ENCODE measurements around the gene NCK2. TPM values are rescaled to one million over a fixed set of nuclear protein-coding genes. Genes with fewer than 3 reads are reported as not detected.
A peak's percentile ranks its signal among the peaks of the same experiment; 100 is the strongest.

Gene NCK2
- total RNA-seq, 4 donors from 2014 or later, result 46.0 to 62.6 (median 55.3) TPM

DNA sequence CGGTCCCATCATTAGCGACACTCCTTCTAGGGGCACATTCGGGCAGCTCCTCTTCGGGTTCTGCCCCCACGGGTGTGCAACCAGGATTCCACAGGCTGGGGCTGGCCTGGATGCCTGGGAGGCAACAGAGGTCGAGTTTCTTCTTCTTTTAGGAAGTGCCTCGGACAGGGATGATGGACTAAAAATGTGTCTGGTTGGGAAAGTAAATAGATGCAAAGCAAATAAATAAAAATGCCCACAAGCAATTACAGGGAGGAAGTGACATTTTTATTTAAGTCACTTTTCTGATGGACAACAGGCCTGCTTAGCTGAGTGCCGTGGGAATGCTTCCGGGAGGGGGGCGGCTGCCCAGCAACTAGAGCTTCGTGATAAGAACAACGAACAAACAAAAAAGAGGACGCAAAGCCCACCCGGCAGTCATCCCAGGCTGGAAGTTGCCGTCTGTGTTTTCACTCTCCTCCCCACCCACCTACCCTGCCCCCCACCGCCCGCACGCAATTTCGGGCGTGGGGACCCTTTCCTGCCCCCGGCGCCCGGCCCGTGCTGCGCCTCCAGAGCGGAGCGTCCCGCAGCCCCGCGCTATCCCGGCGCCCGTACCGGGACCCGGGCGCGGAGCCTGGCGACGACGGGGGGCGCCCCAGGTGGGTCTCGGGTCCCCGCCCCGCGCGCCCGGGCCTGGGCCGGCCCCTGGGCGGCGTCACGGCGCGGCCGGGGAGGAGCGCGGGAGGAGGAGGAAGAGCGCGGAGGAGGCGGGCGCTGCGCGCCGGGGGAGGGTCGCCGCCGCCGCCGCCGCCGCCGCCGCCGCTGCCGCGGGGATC is 412 bp upstream of the NCK2 start:
- no peaks in the 10 kb centered on the region for H3K36me3 ChIP-seq
- intact Hi-C loops (cut with DNase I), result loop anchor here (10.0 kb wide), 3 partner anchors 141 to 201 kb away; no protein-coding TSS in a partner anchor
- no peaks in the 10 kb centered on the region for H3K27me3 ChIP-seq
- no peaks in the 10 kb centered on the region for H3K9me3 ChIP-seq
- DNase-seq, result peak; percentile 64 to 68
- H3K27ac ChIP-seq, result peak overlapping the region; percentile 87 to 95 (median 91)
- 9 to 12% methylated on average over 18 to 22 of the region's 75 CpGs for WGBS, 2 donors
- H3K4me3 ChIP-seq (replicated peaks in 1 of 3), result peak overlapping the region in 2 of 3 donors; percentile 28 to 71
- TF ChIP-seq, protein P1, sequence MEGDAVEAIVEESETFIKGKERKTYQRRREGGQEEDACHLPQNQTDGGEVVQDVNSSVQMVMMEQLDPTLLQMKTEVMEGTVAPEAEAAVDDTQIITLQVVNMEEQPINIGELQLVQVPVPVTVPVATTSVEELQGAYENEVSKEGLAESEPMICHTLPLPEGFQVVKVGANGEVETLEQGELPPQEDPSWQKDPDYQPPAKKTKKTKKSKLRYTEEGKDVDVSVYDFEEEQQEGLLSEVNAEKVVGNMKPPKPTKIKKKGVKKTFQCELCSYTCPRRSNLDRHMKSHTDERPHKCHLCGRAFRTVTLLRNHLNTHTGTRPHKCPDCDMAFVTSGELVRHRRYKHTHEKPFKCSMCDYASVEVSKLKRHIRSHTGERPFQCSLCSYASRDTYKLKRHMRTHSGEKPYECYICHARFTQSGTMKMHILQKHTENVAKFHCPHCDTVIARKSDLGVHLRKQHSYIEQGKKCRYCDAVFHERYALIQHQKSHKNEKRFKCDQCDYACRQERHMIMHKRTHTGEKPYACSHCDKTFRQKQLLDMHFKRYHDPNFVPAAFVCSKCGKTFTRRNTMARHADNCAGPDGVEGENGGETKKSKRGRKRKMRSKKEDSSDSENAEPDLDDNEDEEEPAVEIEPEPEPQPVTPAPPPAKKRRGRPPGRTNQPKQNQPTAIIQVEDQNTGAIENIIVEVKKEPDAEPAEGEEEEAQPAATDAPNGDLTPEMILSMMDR (IDR thresholded peaks at IDR 0.05), result no peak
- TF ChIP-seq POLR2A (IDR thresholded peaks at IDR 0.05), result peak; percentile 28 to 85
- peaks cover 26 to 44% of the 10 kb centered on the region in 2 donors for H3K4me1 ChIP-seq

DNA sequence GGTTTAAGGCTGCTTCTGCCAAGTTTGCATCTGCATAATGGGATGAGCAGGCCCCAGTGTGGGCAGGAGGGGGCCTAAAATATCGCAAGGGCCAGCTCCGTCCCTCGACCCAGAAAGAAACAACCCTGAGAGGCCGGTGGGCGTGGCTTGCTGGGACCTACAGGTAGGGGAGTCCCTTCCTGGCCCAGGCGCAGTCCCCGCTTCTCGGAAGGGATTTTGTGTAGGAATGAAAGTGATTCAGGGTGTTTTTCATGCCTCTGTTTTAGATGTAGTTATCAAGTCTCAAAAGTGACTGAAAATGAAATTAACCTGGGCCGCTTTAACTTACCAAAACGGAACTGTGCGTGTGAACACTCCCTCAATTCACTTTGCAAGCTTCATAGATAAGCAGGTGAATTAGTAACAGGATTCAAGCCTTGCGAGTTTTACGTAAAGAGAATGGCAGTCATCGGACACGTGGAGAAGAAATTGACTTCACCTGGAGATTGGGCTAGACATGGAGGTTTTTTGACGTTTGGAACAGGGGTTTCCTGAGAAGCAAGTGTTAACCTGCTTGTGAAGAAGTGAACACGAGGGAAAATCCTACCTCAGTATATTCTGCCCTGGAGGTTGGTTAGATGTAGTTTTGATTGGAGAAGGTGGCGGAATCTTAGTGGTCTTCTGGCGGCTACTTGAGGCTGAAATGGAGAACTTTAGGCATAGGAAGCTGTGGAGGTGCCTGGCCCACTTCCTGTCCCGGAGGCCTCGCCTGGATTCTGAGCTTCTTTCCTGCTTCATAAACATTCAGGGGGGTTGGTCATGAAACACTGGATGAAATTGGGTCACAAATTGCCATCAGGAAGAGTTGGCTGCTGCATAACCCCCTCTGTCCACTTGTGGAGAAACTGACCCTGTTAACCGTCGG is 1.7 kb downstream of the NCK2 start:
- DNase-seq, result peak; percentile 78
- peak overlapping the region in 2 of 3 donors; percentile 77 to 89 for H3K27ac ChIP-seq

DNA sequence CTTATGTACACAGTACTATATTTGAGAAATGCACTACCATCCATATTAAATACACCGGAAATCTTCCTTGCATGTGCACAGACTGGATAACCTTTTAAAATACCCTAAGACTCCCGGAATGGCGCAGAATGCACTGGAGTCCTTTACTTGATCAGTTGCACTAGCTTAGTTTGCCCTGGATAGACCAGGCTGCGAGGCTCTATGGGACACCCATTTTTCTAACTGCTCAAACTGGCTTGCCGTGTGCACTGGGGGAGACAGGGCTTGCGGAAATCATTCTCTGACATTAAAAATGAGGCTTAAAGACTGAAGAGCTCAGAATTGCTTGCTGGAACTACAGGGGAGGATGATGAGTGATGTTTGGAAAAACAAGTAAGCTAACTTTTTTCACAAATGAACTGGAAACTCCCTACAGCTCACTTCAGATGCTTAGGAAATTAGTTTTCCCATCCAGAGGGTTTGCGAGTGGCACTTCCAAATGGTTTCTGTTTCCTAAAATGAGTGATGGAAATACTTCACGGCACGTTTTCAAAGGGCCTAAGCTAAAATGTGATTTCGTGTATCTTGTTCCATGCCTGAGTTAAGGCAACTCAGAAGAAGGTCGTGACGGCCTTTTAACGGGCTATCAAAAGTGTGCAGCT is 2.7 kb downstream of the NCK2 start:
- TF ChIP-seq, protein P1 (IDR thresholded peaks at IDR 0.05), result no peak
- TF ChIP-seq POLR2A (IDR thresholded peaks at IDR 0.05), result no peak
- 76 to 81% methylated on average over 13 of the region's 13 CpGs for WGBS, 2 donors
- DNase-seq, result no peak
- peak overlapping the region in 1 of 3 donors; percentile 39 for H3K27ac ChIP-seq
- H3K4me3 ChIP-seq (replicated peaks in 1 of 3), result no peak overlapping the region
- H3K4me1 ChIP-seq, result peaks cover 26 to 60% of the 10 kb centered on the region in 2 donors
- no peaks in the 10 kb centered on the region for H3K36me3 ChIP-seq
- no peaks in the 10 kb centered on the region for H3K27me3 ChIP-seq
- no peaks in the 10 kb centered on the region for H3K9me3 ChIP-seq
- intact Hi-C loops (cut with DNase I), result loop anchor here (10.0 kb wide), 3 partner anchors 137 to 197 kb away; no protein-coding TSS in a partner anchor

More for the DNA sequence above, 1.7 kb downstream of the NCK2 start:
- 50 to 53% methylated on average over 23 of the region's 23 CpGs for WGBS, 2 donors
- Histone ChIP-seq H3K36me3 (no peaks in the 10 kb centered on the region), H3K27me3 (no peaks in the 10 kb centered on the region), H3K4me1 (peaks cover 26 to 60% of the 10 kb centered on the region in 2 donors), H3K4me3 (replicated peaks in 1 of 3) (peak overlapping the region in 2 of 3 donors; percentile 72 to 98), H3K9me3 (no peaks in the 10 kb centered on the region)
- intact Hi-C loops (cut with DNase I), result loop anchor here (10.0 kb wide), 3 partner anchors 138 to 198 kb away; no protein-coding TSS in a partner anchor
- TF ChIP-seq, protein P1 (IDR thresholded peaks at IDR 0.05), result no peak
- TF ChIP-seq POLR2A (IDR thresholded peaks at IDR 0.05), result peak in 1 of 2 donors; percentile 1

DNA sequence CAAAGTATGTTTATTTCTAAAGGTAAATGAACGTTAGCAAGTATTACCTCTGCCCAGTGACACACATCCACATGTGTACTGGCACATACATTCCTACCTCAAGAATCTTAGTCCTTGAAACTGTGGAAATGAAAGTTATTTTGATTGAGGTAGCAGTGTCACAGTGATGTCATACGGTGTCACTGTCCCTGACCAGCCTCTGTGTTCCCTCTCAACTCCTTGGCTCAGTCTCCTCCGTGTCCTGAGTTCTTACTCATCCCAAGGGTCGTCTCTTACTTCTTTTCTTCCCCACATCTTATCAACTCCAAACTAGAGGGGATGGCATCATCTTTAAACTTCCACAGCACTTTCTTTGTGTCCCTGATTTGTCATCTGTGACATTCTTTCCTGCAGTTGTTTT is 3.3 kb downstream of the NCK2 start:
- Histone ChIP-seq H3K36me3 (no peaks in the 10 kb centered on the region), H3K4me3 (replicated peaks in 1 of 3) (no peak overlapping the region), H3K27me3 (no peaks in the 10 kb centered on the region), H3K9me3 (no peaks in the 10 kb centered on the region), H3K4me1 (peaks cover 26 to 60% of the 10 kb centered on the region in 2 donors), H3K27ac (peak overlapping the region in 2 of 3 donors; percentile 23 to 39)
- WGBS, 2 donors, result 67 to 77% methylated on average over 4 of the region's 4 CpGs
- intact Hi-C loops (cut with DNase I), result loop anchor here (10.0 kb wide), 3 partner anchors 137 to 197 kb away; no protein-coding TSS in a partner anchor
- DNase-seq, result no peak
- TF ChIP-seq, protein P1 (IDR thresholded peaks at IDR 0.05), result no peak
- TF ChIP-seq POLR2A (IDR thresholded peaks at IDR 0.05), result no peak

All from thyroid gland (tissue), 4 donors.